ENCODE data around the gene NFAT5.
"Not testable (repeated sequence)": the region's sequence is repeated elsewhere in the genome, so short reads cannot be mapped to it uniquely, and the experiment has no call there.

GRCh38 chr16:69636563-69637146, 70.9 kb downstream of the NFAT5 start:
- TF ChIP-seq CTCF, POLR2A, POLR2AphosphoS5 (IDR thresholded peaks at IDR 0.05): not testable (repeated sequence)

All from suprapubic skin (tissue), 4 donors.